Measurements from ENCODE around the gene PAK2.
"Not testable (repeated sequence)": the region's sequence is repeated elsewhere in the genome, so short reads cannot be mapped to it uniquely, and the experiment has no call there.

PAK2 gene

GRCh38 chr3:196736670-196737374 lies 2.8 kb upstream of the PAK2 start:
- DNase-seq (ENCODE audit: low spot score), result no peak

GRCh38 chr3:196737655-196738054 lies 2.0 kb upstream of the PAK2 start:
- no peak for DNase-seq (ENCODE audit: low spot score)

- peak; percentile 25 for DNase-seq (ENCODE audit: low spot score)
Measured at GRCh38 chr3:196740481-196741248, 1.0 kb downstream of the PAK2 start.

- no peak for DNase-seq (ENCODE audit: low spot score)
Measured at GRCh38 chr3:196741249-196741889, 1.7 kb downstream of the PAK2 start.

GRCh38 chr3:196743569-196743968 lies 3.9 kb downstream of the PAK2 start:
- DNase-seq (ENCODE audit: low spot score), result not testable (repeated sequence)

GRCh38 chr3:196749125-196749524 lies 9.5 kb downstream of the PAK2 start:
- no peak for DNase-seq (ENCODE audit: low spot score)

- no peak for DNase-seq (ENCODE audit: low spot score)
Measured at GRCh38 chr3:196753201-196753600, 13.5 kb downstream of the PAK2 start.

- DNase-seq (ENCODE audit: low spot score), result no peak
Measured at GRCh38 chr3:196754091-196754981, 14.7 kb downstream of the PAK2 start.

GRCh38 chr3:196756732-196757131 lies 17.1 kb downstream of the PAK2 start:
- DNase-seq (ENCODE audit: low spot score), result no peak

- DNase-seq (ENCODE audit: low spot score), result no peak
Measured at GRCh38 chr3:196757876-196758739, 18.5 kb downstream of the PAK2 start.

GRCh38 chr3:196763179-196763578 lies 23.5 kb downstream of the PAK2 start:
- DNase-seq (ENCODE audit: low spot score), result no peak

- no peak for DNase-seq (ENCODE audit: low spot score)
Measured at GRCh38 chr3:196765454-196765853, 25.8 kb downstream of the PAK2 start.

GRCh38 chr3:196771067-196771466 lies 31.4 kb downstream of the PAK2 start:
- DNase-seq (ENCODE audit: low spot score), result no peak

GRCh38 chr3:196772102-196772501 lies 32.4 kb downstream of the PAK2 start:
- DNase-seq (ENCODE audit: low spot score), result no peak

GRCh38 chr3:196772897-196773296 lies 33.2 kb downstream of the PAK2 start:
- DNase-seq (ENCODE audit: low spot score), result no peak

GRCh38 chr3:196774191-196774820 lies 34.6 kb downstream of the PAK2 start:
- DNase-seq (ENCODE audit: low spot score), result no peak

- no peak for DNase-seq (ENCODE audit: low spot score)
Measured at GRCh38 chr3:196774848-196775422, 35.3 kb downstream of the PAK2 start.

GRCh38 chr3:196775938-196776337 lies 36.3 kb downstream of the PAK2 start:
- no peak for DNase-seq (ENCODE audit: low spot score)

GRCh38 chr3:196777836-196778235 lies 38.2 kb downstream of the PAK2 start:
- no peak for DNase-seq (ENCODE audit: low spot score)

GRCh38 chr3:196778755-196779154 lies 39.1 kb downstream of the PAK2 start:
- no peak for DNase-seq (ENCODE audit: low spot score)
